Hepatic stellate cell (primary cell): Measurements from ENCODE around the gene RASSF9.

Experiments
- DNase-seq: peaks from one replicate; pipeline ENCODE4 v3.0.0; 2011; ENCODE audit warnings: low spot score

The RASSF9 gene

DNA sequence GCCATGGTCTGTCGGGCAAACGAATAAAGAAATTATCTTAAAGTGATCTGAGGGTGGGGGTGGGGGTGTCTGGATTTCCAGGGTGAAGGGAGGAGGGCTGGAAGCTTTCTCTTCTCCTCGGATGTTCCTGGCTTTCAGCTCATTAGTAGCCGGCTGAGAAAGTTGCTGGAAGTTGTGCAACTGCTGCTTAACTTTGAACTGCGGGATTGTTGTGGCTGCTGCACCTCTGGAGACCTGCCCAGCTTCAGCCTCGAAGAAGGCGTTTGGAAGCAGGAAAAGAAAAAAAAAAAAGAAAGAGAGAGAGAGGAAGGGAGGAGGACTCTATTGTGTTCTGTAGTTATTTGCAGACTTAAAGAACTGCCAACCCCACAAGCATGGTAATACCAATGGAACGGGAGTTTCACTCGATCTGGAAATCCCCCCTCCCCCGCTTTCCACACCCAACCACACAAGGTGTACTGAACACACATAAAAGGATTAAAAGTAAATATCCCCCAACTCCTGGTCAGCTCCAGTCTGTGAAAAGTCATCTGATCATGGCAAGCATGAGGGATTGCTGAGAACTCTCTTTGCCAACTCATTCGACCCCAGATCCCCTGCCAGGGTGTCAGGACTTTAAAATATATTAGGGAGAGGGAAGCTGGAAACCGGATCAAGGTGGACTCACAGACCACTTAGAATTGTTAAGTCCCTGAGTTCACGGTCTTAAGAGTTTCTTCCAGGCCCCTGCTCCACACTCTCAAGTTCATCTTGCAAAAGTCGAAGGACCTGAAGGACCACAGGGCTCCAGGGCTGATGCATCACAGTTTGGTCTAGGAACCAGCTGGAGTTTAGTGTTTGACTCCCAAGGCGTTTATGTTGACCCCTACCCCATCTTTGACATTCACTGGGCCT, at the start of gene RASSF9:
RASSF9 (minus strand) TSS at position 213 of the 894 bp plus-strand sequence; CDS start at position 5, 208 bp downstream.
- no peak for DNase-seq

GRCh38 chr12:85883763-85884162, 47.6 kb upstream of the RASSF9 start:
- DNase-seq = no peak

DNA sequence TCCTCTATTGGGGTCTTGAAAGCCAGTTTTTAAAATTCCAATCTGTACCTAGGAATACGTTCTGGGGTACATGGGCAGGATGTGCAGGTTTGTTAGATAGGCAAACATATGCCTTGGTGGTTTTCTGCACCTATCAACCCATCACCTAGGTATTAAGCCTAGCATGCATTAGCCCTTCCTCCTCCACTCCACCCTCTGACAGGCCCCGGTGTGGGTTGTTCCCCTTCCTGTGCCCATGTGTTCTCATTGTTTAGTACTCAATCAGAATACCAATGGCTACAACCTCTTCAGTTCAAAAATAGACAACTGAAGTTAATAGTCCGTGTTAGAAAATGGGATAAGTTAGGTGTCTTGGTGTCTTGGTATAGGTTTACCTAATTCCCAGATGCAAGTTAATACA, 41.2 kb upstream of the RASSF9 start:
- DNase-seq = no peak

- no peak for DNase-seq
These were observed 37.8 kb upstream of the RASSF9 start, which contains the start of gene NTS for GRCh38 chr12:85874031-85874461. Gene NTS (plus strand): TSS chr12:85874295. CDS start chr12:85874404, 109 bp downstream.

DNA sequence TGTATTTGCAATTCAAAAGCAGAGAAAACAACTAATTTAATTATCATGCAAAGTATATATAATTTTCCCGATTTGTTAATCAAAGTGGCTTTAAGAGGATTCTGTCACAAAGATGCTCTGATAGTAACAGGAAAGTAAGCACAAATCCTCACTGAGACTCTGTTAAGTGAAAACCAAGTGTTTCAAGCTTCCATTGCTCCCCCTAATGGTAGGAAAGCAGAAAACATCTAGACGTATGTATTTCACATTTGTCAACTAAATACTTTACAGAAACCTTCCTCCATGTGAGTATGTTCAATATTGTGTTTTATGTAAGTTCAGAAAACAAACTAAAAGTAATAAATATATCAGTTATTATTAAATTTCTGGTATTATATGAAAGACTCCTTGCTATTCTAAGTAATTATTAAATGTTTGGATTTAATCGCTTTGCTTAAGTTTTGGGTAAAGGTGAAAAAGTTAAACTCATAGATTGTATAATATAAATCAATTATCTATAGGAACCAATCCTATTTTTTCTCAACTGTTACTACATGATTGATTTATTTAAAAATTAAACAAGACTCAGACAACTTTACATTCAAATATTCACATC, 36.4 kb upstream of the RASSF9 start:
- peak; percentile 9 for DNase-seq

- peak; percentile 26 for DNase-seq
These were observed 31.0 kb upstream of the RASSF9 start for GRCh38 chr12:85866986-85867776.

DNA sequence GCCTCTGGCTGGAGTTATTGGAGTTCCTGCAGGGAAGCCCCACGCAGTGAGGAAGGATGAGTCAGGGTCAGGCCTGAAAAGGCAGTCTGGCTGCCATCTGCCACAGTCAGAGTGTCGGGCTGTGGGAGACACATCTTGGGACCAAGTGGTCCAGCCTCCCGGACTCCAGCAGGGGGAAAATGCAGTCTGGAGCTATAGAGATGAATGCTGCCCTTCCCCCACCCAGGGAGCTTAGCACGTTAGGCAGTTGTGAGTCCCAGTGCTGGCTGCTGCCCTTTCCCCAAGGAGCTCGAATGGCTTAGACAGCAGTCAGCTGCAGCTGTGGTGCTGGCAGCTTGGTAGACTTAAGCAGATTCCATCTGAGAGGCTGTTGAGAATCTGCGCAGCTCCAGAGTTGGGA, 29.7 kb upstream of the RASSF9 start:
- DNase-seq = no peak

DNA sequence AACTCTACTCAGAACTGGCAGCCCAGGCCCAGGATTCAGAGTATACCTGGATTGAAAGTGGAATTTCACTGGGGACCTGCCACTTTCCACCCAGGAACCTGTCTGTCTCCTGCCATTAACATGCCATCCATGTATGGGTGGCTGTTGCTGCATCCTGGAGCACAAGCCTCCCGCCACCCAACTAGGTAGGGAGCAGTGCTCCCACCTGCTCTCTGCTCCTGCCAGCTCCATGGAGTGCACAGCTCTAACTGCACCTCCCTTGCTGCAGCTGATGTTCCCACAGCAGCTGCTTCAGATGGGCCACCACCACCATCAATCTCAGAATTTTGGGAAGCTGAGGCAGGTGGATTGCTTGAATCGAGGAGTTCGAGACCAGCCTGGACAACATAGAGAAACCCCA, 20.8 kb upstream of the RASSF9 start:
- no peak for DNase-seq

DNA sequence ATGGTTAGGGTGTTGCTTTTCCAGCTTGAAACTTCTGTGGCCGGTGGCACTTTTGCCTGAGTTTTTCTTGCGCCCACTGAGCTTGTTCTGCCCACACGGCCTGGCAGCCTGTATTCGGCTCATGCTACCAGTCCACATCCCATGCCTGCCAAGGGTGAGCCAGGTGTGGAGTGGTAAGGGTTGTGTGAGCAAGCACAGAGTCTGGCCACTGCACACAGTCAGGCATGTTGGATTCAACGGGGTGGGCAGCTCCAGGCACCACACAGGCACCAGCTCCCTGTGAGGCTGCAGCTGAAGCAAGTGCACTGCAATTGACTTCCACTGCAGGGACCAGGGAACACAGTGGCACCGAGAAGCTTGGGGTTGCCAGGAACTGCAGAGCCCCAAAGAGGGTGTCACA, 19.1 kb upstream of the RASSF9 start:
- DNase-seq = no peak

GRCh38 chr12:85849344-85849743, 13.1 kb upstream of the RASSF9 start:
- DNase-seq = no peak

DNA sequence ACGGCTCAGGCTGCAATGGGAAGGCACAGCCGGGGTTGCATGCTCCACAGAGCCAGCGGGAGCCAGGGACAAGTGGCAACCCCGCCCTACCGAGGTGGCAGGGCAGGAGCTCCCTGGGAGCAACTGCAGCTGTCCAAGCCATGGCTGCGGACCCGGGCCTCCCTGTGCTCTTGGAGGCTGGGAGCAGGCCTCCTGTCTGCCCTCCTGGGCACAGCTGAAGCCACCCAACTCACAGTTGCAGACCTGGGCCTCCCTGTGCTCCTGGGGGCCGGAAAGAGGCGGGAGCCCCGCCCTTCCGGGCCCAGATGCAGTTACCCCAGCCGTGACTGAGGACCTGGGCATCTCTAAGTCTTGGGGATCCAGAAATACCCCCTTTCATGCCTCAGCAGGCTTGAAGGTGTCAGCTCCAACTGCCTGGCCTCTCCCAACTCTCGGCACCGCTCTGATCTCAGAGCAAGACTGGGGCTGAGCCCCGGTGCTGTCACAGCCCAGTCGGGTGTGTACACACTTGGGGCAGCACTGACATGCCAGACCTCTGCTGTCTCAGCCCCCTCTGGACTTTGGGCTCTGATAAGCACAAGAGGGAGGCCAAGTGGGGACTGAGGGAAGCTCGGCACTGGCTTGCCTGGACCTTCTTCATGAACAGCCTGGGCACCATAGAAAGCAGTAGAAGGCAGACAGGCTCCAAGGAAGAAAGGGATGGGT, 7.5 kb upstream of the RASSF9 start:
- no peak for DNase-seq

DNA sequence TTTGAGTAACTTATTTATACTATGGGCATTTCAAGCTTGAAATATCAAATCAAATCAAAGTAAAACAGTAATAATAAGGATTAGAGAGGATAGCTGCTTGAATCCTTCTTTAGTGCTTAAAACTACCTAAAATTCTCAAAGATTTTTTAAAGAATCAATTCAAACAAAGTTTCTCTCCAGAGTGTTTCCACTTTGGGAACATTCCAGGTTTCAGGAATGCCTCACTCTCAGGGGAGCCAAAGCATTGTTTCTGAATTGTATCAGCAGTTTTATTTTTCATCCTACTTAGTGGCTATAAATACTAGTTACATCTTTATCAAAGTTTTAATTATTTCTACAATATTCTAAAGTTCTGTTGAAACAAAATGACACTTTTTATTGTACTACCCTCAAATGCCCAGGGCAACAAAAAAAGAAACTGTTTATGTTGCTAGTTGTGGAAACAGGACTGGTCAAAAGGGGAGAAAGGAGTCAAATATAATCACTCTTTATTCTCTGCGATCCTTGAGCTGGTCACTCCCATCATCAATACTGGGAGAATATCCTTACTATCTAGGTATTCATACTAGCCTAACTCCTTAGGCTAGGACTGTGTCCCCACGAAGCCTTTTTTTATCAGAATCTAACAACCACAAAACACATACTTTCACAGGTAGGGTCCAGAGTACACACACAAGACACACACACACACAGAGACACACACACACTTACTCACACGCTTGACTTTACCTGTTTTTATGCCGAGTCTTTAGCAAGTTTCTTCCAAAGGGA, 598 bp downstream of the RASSF9 start:
- DNase-seq = no peak

DNA sequence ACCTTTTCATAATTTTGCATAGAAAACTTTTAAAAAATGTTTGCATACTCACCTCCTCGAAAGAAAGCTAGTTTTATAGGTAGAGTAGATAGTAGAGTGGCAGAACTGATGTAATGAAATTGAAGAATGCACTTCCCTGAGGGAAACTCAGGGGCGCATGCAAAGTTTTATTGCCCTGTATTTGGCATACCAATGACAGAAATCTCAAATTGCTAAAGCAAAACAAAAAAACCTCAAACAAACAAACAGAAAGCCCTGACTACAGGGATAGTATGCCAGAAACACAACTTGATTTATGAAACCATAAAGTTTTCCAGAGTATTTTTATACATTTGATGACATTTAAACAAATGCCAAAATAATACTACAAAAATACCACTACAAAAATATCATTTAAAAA, 1.8 kb downstream of the RASSF9 start:
- no peak for DNase-seq

- DNase-seq = no peak
These were observed 2.6 kb downstream of the RASSF9 start for GRCh38 chr12:85833579-85833978.

- no peak for DNase-seq
These were observed 4.8 kb downstream of the RASSF9 start for GRCh38 chr12:85831327-85831990.

DNA sequence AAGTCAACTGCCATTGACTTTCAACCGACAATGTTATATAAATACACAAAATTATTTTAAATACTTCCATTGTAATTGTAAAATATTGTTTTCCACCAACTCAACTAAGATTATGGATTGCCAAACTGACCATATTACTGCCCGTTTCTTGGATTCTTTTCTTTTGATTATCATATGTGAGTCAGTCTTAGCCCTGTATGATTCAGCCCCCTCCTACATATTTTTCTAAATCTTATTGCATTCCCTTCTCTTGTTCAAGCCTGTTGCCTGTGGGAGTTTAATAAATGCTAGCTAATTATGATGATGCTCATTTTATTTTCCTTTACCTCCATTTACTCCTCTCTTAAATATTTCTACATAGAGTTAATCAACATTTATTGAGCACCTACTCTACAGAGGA, 6.8 kb downstream of the RASSF9 start:
- DNase-seq = no peak

DNA sequence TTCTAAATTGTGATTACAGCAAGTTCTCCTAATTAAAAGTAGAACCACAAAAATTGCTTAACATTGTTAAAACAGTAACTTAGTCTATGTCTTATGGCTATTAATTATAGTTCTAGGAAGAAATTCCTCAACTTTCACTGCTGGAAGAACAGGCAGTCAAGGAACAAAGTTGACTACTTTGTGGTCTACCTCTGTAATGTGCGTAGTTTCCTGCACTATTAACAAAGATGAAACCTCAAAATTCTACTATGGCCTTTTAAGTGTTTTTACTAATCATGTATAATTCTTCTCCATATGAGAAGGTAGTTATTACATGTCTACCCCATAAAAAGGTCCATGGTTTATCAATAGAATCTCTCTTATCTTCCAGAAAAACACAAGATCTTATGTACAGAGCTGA, 7.6 kb downstream of the RASSF9 start:
- DNase-seq = no peak

GRCh38 chr12:85825746-85826145, 10.5 kb downstream of the RASSF9 start:
- DNase-seq = no peak

DNA sequence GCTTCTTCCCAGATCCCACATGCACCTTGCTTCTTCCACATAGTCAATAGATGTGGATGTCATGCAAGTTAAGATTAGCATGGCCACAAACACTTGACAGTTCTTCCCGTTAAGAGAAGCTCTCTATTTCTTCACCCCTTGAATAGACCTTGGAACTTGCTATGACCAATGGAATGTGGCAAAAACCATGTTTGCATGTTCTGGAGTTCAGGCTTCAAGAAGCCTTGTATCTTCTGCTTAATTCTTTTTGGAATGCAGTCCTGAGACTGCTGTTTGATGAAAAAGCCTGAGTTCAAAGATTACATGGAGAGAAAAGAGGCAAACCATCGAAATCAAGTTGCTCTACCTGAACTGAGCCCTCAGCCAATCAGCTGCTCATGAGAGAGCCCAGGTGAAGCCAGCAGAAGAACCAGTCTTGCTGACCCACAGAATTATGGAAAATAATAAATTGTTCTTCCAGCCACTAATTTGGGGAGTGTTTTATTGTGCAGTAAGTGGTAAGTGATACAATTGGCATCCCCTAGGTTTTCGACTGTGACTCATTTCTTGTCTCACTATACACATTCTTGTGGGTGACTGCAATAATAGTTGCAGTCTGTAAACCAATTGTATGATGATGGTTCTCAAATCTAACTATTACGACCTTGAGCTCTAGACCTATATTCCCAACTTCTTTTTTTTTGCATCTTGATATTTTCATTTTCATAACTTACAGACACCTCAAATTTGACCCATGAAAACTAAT, 12.6 kb downstream of the RASSF9 start:
- no peak for DNase-seq

DNA sequence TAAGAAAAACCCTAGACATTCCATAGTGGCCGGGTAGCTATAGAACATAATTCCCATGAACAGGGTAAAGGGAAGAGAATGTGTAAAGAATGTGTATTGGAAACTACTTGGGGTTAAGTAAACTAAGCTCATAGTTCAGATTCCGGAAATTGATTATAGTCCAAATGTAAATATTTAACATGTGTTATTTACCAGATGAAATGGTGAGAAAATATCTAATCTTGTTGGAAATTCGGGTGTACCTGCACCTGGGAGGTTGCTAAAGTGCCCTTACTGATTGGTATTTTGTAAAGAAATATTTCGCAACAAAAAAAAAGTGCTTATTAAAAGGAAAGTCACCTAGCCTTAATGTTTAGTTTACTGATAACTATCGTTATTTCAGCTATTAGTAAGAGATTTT, 14.4 kb downstream of the RASSF9 start:
- DNase-seq = no peak
